DLD1 (cell line): ENCODE measurements around the gene ALS2.
"Not testable (repeated sequence)": the region's sequence is repeated elsewhere in the genome, so short reads cannot be mapped to it uniquely, and the experiment has no call there.

ENCODE experiments used
- in situ Hi-C: cut with HindIII; loops from 2 replicates; pipeline ENCODE4 v1.10.0; 2017; ENCODE audit warnings: low sequenced_read_pairs

ALS2 gene

GRCh38 chr2:201795607-201796477 lies 15.1 kb upstream of the ALS2 start:
- in situ Hi-C loops, result no loop called here

GRCh38 chr2:201794294-201794693 lies 13.6 kb upstream of the ALS2 start:
- in situ Hi-C loops, result no loop called here

DNA sequence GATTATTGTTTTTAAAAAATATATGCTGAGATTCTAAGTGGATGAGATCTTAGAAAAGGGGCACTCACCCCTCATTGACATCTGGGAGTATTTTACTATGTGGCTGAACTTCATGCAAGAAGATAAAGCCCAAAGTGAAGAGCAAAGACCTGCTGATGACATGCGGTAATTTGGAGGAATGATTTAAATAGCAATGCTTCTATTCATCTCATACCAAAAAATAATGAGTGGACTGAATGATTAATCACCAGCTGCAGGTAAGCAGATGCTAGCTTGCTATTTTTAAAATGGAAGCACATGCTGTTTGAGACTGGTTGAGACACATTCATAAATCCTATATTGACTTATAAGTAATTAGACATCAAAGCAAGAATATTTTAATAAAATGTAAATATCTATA lies 12.9 kb upstream of the ALS2 start:
- in situ Hi-C loops, result no loop called here

DNA sequence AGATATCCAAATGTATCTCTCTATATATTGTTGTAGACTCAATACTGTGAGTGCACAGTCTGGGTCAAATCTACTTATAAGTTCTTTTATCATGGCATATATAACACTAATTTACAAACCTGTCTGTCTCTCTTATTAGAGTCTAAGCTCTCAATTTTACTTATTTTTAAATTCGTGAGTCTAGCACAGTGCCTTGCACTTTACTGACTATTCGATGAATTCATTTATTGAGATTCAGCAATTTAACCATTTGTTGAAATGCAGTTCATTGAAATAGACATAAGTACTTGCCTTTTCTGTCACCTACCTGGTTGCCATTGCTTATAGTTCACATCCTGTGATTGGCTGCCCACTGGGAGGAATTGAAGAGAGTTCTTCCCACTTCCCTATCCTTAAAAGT lies 10.3 kb upstream of the ALS2 start:
- in situ Hi-C loops, result no loop called here

DNA sequence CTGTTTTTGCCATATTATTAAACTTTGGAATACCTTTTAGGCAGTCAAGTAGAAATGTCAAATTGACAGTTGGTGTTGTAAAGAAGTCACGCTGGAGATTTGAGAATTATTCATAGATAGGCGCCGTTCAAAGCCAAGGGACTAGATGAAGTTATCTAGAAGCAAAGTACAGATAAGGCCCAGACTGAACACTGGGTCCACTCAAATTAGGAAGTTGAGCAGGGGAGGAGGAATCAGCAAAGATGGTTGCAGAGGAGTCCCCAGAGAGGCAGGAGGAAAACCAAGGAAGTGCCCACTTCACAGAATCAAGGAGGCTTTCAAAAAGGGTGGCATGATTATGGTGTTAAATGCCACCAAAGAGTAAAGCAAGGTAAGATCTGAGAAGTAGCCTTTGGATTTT lies 9.6 kb upstream of the ALS2 start:
- in situ Hi-C loops, result no loop called here

- in situ Hi-C loops, result no loop called here
These were observed 8.7 kb upstream of the ALS2 start for GRCh38 chr2:201789395-201789794.

- in situ Hi-C loops, result no loop called here
These were observed 7.6 kb upstream of the ALS2 start for GRCh38 chr2:201788371-201788770.

GRCh38 chr2:201786471-201786870 lies 5.7 kb upstream of the ALS2 start:
- in situ Hi-C loops, result no loop called here

DNA sequence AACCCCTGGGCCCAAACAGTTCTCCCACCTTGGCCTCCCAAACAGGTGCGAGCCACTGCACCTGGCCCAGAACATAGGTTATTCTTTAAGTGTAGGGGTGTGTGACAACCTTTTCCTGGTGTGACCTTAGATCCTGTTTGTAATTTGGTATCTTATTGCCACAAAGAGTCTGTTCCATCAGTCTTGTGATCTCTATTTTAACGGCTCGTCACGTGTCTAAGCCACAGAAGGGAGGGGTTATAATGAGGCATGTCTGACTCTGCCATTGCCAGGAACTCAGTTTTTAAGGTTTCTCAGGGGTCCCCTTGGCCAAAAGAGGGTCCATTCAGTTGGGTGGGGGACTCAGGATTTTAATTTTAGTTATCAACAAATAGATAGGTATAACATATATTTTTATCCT lies 4.4 kb upstream of the ALS2 start:
- in situ Hi-C loops, result no loop called here

DNA sequence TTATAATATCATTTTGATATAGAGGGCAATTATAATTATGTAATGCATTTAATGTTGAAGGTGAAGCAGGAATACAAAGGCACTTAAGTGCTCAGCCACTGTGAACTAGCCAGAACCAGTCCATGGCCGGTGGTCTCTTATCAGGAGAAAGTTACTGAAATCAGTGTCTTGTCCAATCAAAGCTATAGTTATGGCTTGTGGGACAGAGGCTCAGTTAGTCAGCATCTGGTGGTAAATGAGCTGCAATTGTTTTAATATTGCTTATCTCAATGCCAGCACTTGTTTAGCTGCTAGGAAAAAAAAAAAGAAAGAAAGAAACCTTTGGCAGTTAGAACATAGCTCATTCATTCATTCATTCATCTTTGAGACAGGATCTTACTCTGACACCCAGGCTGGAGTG lies 3.8 kb upstream of the ALS2 start:
- in situ Hi-C loops, result no loop called here

- in situ Hi-C loops, result no loop called here
These were observed 871 bp upstream of the ALS2 start for GRCh38 chr2:201781557-201782051.

- in situ Hi-C loops, result no loop called here
These were observed 646 bp downstream of the ALS2 start for GRCh38 chr2:201779901-201780673.

DNA sequence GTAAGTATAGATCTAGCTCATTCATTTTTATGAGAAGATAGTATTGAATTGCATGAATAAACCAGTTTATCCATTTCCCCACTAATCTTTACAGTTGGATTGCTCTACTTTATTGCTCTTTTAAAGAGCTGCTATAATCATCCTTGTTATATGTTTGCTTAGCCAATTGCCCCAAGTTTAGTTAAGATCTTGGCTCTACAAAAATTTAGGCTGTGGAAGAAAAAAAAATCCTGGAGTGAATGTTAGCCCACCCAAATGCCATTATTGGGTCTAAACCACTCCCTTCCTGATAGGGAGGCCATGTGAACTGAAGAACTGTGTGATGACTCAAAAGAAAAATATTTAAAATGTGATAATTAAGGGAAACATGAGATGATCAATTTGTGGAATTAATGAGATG lies 2.9 kb downstream of the ALS2 start:
- in situ Hi-C loops, result no loop called here

DNA sequence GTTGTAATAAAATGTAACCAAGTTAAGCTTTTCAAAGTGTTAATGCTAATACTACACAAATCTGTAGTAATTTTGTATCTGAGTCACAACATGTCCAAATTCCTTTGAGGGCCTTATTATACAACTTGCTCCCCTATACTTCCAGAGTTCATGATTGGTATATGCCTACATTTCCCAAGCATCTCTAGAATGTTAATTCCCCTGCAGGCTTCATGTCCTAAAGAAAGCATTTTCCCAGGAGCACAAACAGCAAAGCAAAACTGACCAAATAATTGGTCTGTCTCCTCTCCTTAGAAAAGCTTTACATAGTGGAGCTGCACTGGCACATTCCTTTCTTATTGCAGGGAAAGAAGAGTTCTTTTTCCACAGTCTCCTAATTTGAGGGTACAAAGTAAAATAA lies 3.7 kb downstream of the ALS2 start:
- in situ Hi-C loops, result no loop called here

GRCh38 chr2:201775326-201775725 lies 5.4 kb downstream of the ALS2 start:
- in situ Hi-C loops, result no loop called here

GRCh38 chr2:201774546-201774945 lies 6.2 kb downstream of the ALS2 start:
- in situ Hi-C loops, result no loop called here

- in situ Hi-C loops, result no loop called here
These were observed 6.7 kb downstream of the ALS2 start for GRCh38 chr2:201773990-201774389.

DNA sequence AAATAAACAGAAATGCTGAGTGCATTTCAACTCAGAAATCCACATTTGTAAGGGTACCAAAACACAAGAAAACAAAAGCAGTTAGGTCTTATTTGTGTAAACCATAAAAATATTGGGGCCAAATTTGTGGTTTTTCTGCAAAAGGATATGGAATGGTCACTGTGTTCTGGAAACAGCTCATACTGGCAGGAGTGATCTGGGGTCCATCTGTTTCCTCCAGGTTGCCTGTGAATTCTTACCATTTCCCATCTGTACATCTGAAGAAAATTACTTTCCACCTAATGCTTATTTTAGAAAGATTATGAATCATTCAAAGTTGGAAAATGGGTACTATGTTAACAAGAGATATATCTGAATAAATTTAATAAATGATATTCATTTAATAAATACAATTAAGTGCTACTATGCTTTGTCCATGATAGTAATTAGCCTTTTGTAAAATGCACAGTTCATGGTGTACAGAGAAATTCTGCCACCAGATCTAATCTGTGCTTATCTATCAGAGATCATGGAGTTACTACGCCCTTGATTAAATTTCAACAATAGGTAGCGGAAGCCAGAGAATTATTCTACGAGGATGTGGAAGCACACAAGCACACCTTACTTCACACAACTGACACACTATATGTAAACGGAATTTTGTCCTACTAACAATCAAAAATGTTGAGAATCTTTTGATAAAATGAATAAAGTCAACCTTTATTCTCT lies 10.9 kb downstream of the ALS2 start:
- in situ Hi-C loops, result no loop called here

GRCh38 chr2:201768918-201769317 lies 11.8 kb downstream of the ALS2 start:
- in situ Hi-C loops, result no loop called here

GRCh38 chr2:201765799-201766198 lies 14.9 kb downstream of the ALS2 start:
- in situ Hi-C loops, result no loop called here

DNA sequence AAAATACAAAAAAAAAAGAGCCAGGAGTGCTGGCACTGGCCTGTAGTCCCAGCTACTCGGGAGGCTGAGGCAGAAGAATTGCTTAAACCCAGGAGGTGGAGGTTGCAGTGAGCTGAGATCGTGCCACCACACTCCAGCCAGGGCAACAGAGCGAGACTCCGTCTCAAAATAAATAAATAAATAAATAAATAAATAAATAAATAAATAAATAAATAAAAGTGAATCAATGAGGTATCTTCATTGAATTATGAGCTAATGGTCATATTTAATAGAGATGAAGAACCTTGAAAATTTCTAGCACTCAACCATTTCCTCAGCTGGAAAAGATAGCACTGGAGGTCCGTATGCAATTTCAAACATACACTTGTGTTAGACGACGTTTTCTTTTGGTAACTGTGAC lies 16.3 kb downstream of the ALS2 start:
- in situ Hi-C loops, result not testable (repeated sequence)
